Measurements from ENCODE around the gene TOGARAM2. TPM values are rescaled to one million over a fixed set of nuclear protein-coding genes. Genes with fewer than 3 reads are reported as not detected.

TOGARAM2 gene
- total and polyA plus RNA-seq, 10 of the 15 experiments (the other 5 are each of a cell fraction or from before 2014, with no cell fraction given): 0.01 to 0.06 (median 0.03) TPM; not detected in 7

- WGBS (ENCODE audit: insufficient coverage, insufficient replicate concordance, low lambda C conversion rate, missing lambda C conversion rate): 44% methylated on average over 6 of the region's 6 CpGs
- Histone ChIP-seq H4K20me1 (ENCODE audit: control insufficient read depth, insufficient read depth) (no peaks in the 10 kb centered on the region), H3K36me3 (ENCODE audit: control insufficient read depth in 2 of 2, insufficient read depth in 2 of 2, low read length in 1 of 2) (no peaks in the 10 kb centered on the region), H3K79me2 (ENCODE audit: control insufficient read depth, insufficient read depth, low read length) (no peaks in the 10 kb centered on the region), H3K4me1 (ENCODE audit: control insufficient read depth, insufficient read depth, low read length) (no peaks in the 10 kb centered on the region), H3K27me3 (replicated peaks in 1 of 2; ENCODE audit: control insufficient read depth in 2 of 2, insufficient read depth in 2 of 2, low read length in 1 of 2) (no peaks in the 10 kb centered on the region), H2AFZ (ENCODE audit: control insufficient read depth, low read depth, low read length) (no peak overlapping the region), H3K9me3 (replicated peaks; ENCODE audit: control insufficient read depth, insufficient read depth, low read length) (no peaks in the 10 kb centered on the region), H3K9ac (ENCODE audit: control insufficient read depth, insufficient read depth, low read length) (no peak overlapping the region), H3K4me3 (no peak overlapping the region), H3K4me2 (ENCODE audit: control insufficient read depth, insufficient read depth) (no peak overlapping the region), H3K27ac (ENCODE audit: control insufficient read depth, insufficient read depth) (no peak overlapping the region)
- in situ Hi-C loops (cut with MboI) (no loop called here), intact Hi-C loops (cut with micrococcal nuclease; ENCODE audit: unreplicated experiment) (no loop called here)
- FAIRE-seq (no peak), ATAC-seq (no peak), DNase-seq (ENCODE audit: low read depth, low spot score) (no peak)
- BruUV-seq (replicated peaks): no TSS peak
- RAD21 ChIA-PET (ENCODE audit: unreplicated experiment): no interaction called here
- no peak for TF ChIP-seq ZNF24 (IDR thresholded peaks at IDR 0.05)
- TF ChIP-seq CBFB (IDR thresholded peaks at IDR 0.05; ENCODE audit: low read depth): no peak
- no peak for TF ChIP-seq MYB (IDR thresholded peaks at IDR 0.05; ENCODE audit: borderline replicate concordance, low read depth, low read length)
- TF ChIP-seq IKZF1 (conservative IDR thresholded peaks at IDR 0.05): no peak
- TF ChIP-seq PRDM15 (CRISPR knock-in tag; IDR thresholded peaks at IDR 0.05): no peak
- no peak for TF ChIP-seq SMARCA5 (IDR thresholded peaks at IDR 0.05)
- TF ChIP-seq ZNF384 (IDR thresholded peaks at IDR 0.05; ENCODE audit: borderline replicate concordance, low read depth, low read length): no peak
- TF ChIP-seq WRNIP1 (IDR thresholded peaks at IDR 0.05; ENCODE audit: borderline replicate concordance, low read depth, low read length): no peak
- no peak for TF ChIP-seq ASH2L (IDR thresholded peaks at IDR 0.05; ENCODE audit: borderline replicate concordance, low read depth)
- TF ChIP-seq JUNB (IDR thresholded peaks at IDR 0.05): no peak
- no peak for TF ChIP-seq KLF5 (IDR thresholded peaks at IDR 0.05; ENCODE audit: partially characterized antibody)
- no peak for TF ChIP-seq CEBPZ (IDR thresholded peaks at IDR 0.05; ENCODE audit: low read depth, low read length)
- TF ChIP-seq TCF7 (IDR thresholded peaks at IDR 0.05; ENCODE audit: borderline replicate concordance): no peak
- TF ChIP-seq PAX8 (IDR thresholded peaks at IDR 0.05): no peak
- no peak for TF ChIP-seq IRF3 (IDR thresholded peaks at IDR 0.05)
- SMC1A ChIA-PET (ENCODE audit: uncharacterized antibody, unreplicated experiment): no interaction called here
- POLR2A ChIA-PET: no interaction called here
- CTCF ChIA-PET: interaction anchor here (1.2 kb wide), 1 partner anchor 157 kb away, joined by 3 read pairs; no protein-coding TSS in a partner anchor
These were observed 2.5 kb upstream of the TOGARAM2 start for GRCh38 chr2:28978606-28979005.
